TTC549 (cell line): ENCODE results near the gene PLAAT3.
"Not testable (repeated sequence)": the region's sequence is repeated elsewhere in the genome, so short reads cannot be mapped to it uniquely, and the experiment has no call there.

Source experiments
- FAIRE-seq: peaks from 2 replicates; lab custom pipeline; 2012; peaks lifted over from hg19 to GRCh38; lab: Jason Lieb, UNC

The PLAAT3 gene

DNA sequence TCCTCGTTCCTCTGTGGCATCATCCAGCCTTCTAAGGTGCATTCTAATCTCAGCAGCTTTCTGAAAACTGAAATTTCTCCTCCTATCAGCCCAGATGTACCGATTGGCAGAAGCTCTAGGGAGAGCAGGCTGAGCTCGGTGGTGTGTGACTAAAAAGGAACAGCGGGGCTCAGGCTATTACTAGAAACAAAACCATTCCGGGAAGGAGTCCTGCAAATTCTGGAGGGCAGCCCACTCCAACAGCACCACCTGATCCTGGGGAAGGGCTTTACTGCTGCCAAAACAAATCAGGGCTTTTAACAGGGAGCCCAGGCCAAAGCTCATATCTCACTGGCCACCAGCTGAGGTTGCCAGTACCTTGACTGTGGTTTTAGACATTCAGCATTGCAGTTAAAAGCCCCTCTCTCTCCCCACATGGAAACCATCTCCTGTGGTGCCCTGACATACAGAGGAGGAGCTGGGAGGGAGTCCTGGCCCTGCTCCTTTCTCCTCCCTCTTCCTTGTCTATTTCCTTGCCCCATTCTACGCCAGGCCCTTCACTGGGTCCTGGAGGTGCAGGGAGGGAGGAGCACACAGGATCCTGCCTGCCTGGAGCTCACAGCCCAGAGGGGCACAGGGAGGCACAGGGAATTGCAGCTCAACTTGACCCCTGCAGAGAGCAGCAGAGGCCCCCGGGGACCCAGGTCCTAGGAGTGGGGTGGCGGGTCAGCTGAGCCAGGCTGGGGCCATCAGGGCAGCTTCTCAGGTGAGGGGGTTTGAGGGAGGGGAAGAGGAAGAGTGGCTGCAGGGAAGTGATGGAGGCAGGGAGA is 76.7 kb downstream of the PLAAT3 start:
- no peak for FAIRE-seq

DNA sequence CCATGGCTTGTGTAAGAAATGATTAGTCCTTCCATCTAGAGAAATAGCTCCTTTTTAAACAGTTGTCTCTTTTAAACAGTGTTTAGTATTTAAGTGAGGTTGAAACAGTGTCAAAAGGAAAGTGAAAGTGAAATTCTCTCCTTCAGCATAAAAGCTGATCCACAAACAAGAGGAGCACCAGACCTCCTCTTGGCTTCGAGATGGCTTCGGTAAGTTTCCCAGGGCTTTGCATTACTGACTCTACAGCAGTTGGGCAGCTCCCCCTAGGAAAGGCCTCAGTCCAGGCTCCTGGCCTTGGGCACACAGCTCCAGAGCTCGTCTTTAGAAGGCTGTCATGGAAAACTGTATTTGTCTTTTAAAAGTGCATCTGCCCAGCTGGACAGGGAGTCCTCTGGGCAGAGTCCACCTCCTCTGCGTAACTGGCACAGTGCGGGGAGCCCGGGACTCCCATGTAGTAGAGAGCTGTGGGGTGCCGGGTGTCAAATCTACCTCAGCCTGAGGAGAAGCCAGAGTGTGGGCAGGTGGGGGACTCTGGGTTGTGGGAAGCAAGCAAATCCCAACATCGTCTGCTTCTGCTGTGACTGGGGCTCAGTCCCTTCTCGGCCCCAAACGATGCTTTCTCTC is 77.5 kb downstream of the PLAAT3 start, which contains the start of gene PLAAT4:
PLAAT4 (plus strand) TSS at position 140 of the 624 bp plus-strand sequence; CDS start at position 201, 61 bp downstream.
- FAIRE-seq: no peak

DNA sequence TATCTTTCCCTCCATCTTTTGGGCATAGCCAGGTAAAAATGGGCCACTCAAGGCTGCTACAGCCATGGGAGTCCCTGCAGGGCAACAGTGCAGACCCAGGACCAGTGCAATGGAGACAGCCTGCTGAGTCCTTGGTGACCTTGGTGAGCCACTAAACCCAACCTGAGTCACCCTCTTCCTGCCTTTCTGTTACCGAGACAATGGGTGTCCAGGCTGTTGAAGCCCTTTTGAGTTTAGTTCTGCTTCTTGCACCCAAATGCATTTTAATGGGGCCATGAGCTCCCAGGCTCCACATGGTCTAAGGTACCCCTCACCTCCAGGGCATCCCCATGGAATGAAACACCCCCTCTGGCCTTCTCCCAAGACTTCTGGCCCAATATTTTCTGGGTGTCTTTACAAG is 78.5 kb downstream of the PLAAT3 start:
- FAIRE-seq: no peak

GRCh38 chr11:63534895-63535461 is 79.3 kb downstream of the PLAAT3 start:
- FAIRE-seq: no peak

GRCh38 chr11:63534076-63534475 is 80.2 kb downstream of the PLAAT3 start:
- FAIRE-seq: no peak

DNA sequence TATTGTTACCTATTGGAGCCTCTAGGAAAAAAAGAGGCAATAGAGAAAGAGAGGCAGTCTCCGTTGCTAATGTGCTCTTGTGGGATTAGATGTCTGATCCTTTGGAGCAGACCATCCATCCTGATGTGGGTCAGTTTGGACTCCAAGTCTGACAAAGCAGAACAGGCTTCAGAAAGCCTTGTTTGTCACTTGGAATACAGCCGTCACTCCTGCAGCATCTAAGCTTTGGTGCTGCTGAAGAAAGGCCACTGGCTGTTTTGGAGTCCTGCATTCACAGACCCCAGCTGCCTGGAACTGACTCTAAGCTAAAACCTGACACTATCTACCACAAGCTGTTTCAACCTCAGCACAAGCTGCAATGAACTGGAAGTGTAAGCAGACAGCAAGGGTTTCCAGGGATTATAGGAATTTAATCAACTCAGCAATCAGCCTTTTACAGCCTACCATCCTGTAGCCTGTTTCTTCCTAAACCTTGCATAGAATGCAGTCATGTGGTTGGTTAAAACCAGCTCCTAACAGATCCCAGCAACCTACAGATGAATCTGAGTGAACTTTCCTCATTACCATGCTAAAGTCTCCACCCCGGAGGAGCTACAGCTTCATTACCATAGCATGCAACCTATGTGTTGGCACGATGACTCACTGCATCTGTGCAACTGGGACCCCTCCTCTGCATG is 81.3 kb downstream of the PLAAT3 start:
- FAIRE-seq: no peak

GRCh38 chr11:63532117-63532516 is 82.1 kb downstream of the PLAAT3 start:
- no peak for FAIRE-seq

DNA sequence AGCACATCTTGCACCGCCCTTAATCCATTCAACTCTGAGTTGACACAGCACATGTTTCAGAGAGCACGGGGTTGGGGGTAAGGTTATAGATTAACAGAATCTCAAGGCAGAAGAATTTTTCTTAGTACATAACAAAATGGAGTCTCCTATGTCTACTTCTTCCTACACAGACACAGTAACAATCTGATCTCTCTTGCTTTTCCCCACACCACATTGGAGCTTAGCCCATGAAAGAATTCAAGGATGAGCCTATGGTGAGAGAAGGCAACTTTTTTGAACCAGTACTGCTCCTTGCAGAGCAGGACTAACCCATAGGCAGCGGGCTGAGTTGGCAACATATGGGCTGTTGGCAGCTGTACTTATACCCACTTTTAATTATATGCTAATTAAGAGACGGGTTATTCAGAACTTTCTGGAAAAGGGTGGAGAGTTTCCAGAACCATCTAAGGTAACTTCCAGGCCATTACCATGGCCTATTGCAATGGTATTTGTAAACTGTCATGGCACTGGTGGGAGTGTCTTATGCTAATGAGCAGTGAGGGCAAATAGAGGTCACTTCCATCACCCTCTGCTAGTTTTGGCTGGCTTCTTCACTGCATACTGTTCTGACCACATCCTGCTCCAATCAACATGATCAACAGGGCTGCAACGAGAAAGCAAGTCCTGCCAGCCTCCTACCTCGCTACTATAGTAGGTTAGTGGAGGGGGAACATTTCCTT is 83.0 kb downstream of the PLAAT3 start:
- not testable (repeated sequence) for FAIRE-seq

- no peak for FAIRE-seq
These were observed 84.2 kb downstream of the PLAAT3 start for GRCh38 chr11:63530021-63530420.

GRCh38 chr11:63529373-63529772 is 84.9 kb downstream of the PLAAT3 start:
- FAIRE-seq: not testable (repeated sequence)

- not testable (repeated sequence) for FAIRE-seq
These were observed 85.4 kb downstream of the PLAAT3 start for GRCh38 chr11:63528729-63529278.

DNA sequence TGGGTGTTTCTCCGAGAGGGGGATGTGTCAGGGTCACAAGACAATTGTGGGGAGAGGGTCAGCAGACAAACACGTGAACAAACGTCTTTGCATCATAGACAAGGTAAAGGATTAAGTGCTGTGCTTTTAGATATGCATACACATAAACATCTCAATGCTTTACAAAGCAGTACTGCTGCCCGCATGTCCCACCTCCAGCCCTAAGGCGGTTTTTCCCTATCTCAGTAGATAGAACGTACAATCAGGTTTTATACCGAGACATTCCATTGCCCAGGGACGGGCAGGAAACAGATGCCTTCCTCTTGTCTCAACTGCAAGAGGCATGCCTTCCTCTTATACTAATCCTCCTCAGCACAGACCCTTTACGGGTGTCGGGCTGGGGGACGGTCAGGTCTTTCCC is 86.1 kb downstream of the PLAAT3 start:
- not testable (repeated sequence) for FAIRE-seq

- FAIRE-seq: no peak
These were observed 86.6 kb downstream of the PLAAT3 start for GRCh38 chr11:63527667-63528066.
